Measurements from ENCODE around the gene PAPPA.

The PAPPA gene

DNA sequence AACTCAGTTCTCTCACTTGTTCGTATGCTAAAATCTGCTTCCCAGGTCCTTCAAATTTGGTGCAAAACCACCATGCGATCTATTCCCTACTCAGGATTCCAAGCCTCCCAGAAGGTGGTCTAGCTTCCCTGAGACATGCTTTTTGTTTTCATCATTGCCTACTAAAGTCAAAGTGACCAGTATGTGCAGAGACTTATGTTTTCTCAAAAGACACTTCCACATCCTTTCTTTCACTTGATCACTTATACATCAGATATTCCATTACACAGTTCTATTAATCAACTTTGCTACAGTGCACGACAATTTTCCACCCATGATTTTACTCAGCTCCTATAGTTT lies 242.1 kb downstream of the PAPPA start:
- H3K9me3 ChIP-seq (ENCODE audit: control insufficient read depth, low read length), result no peaks in the 10 kb centered on the region
- H3K4me3 ChIP-seq (ENCODE audit: low read depth, low read length), result no peak overlapping the region
- TF ChIP-seq, protein P1, sequence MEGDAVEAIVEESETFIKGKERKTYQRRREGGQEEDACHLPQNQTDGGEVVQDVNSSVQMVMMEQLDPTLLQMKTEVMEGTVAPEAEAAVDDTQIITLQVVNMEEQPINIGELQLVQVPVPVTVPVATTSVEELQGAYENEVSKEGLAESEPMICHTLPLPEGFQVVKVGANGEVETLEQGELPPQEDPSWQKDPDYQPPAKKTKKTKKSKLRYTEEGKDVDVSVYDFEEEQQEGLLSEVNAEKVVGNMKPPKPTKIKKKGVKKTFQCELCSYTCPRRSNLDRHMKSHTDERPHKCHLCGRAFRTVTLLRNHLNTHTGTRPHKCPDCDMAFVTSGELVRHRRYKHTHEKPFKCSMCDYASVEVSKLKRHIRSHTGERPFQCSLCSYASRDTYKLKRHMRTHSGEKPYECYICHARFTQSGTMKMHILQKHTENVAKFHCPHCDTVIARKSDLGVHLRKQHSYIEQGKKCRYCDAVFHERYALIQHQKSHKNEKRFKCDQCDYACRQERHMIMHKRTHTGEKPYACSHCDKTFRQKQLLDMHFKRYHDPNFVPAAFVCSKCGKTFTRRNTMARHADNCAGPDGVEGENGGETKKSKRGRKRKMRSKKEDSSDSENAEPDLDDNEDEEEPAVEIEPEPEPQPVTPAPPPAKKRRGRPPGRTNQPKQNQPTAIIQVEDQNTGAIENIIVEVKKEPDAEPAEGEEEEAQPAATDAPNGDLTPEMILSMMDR (IDR thresholded peaks at IDR 0.05), result no peak
- H2AFZ ChIP-seq, result no peak overlapping the region
- no peaks in the 10 kb centered on the region for H3K27me3 ChIP-seq (ENCODE audit: control insufficient read depth, insufficient read depth, low read length)
- no peak overlapping the region for H3K27ac ChIP-seq
- no peaks in the 10 kb centered on the region for H3K4me1 ChIP-seq
- no peak overlapping the region for H3K4me2 ChIP-seq (ENCODE audit: low read length)
- H3K36me3 ChIP-seq (ENCODE audit: control insufficient read depth, insufficient read depth, low read length), result no peaks in the 10 kb centered on the region
- no peak overlapping the region for H3K9ac ChIP-seq
- no peaks in the 10 kb centered on the region for H3K79me2 ChIP-seq

DNA sequence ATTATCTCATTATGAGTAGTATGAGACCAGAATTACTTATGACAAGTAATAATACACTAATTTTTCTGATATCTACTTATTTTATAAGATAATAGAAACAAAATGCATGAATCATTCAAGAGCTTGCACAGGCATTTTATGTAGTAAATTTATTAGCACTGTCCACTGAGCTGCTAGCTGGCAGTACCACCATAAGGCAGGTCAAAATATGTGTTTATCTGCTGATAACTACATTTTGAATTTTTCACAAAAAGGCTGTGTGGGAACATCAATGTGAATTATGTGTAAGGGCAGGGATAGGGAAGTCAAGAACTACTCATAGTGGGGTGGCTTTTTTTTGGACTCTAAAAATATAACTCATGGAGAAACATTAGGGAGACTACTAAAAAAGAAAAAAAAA lies 249.6 kb downstream of the PAPPA start:
- Histone ChIP-seq H3K9ac (no peak overlapping the region), H2AFZ (no peak overlapping the region), H3K27me3 (ENCODE audit: control insufficient read depth, insufficient read depth, low read length) (no peaks in the 10 kb centered on the region), H3K9me3 (ENCODE audit: control insufficient read depth, low read length) (no peaks in the 10 kb centered on the region), H3K4me3 (ENCODE audit: low read depth, low read length) (no peak overlapping the region), H3K79me2 (no peaks in the 10 kb centered on the region), H3K4me1 (no peaks in the 10 kb centered on the region), H3K36me3 (ENCODE audit: control insufficient read depth, insufficient read depth, low read length) (no peaks in the 10 kb centered on the region), H3K27ac (no peak overlapping the region), H3K4me2 (ENCODE audit: low read length) (no peak overlapping the region)
- TF ChIP-seq, protein P1 (IDR thresholded peaks at IDR 0.05), result no peak

DNA sequence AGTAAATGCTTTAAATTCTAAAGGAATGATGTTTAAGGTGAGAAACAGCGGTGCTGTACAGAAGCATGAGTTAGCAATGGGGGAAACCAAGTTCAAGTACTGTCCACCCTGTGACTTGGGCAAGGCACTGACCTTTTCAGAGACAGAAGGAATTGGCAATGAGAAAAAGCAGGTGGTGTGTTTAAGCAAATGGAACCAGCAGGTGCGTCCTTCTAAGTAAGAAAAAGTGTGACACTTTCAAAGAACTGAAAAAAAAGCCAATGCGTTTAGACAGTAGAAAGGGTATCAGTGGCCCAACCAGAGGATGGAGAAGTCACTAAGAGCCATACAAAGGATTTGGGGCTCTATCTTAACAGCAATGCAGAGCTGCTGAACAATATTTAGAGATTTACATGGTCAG lies 250.6 kb downstream of the PAPPA start:
- H3K27me3 ChIP-seq (ENCODE audit: control insufficient read depth, insufficient read depth, low read length), result no peaks in the 10 kb centered on the region
- TF ChIP-seq, protein P1 (IDR thresholded peaks at IDR 0.05), result no peak
- H3K4me1 ChIP-seq, result no peaks in the 10 kb centered on the region

DNA sequence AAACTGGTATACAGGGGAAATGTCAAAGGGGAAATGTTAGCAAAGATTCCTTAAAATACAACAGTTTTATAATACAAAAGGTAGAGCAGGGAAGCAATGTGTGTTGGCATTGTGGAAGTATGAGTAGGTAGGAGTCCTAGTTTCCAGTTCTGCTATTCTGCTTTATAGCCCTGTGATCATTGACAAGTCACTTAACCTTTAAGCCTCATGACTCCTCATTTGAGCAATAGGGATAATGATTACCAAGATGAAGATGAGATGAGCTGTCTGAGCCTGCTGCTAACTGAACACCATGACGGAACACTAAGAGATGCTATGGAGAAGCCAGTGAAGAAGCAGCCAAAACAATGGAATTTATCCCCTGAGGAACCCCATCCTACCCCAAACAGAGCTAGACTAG lies 251.7 kb downstream of the PAPPA start:
- Histone ChIP-seq H3K27ac (no peak overlapping the region), H3K4me1 (no peaks in the 10 kb centered on the region), H3K36me3 (ENCODE audit: control insufficient read depth, insufficient read depth, low read length) (no peaks in the 10 kb centered on the region), H3K4me3 (ENCODE audit: low read depth, low read length) (no peak overlapping the region), H2AFZ (no peak overlapping the region), H3K9ac (no peak overlapping the region), H3K27me3 (ENCODE audit: control insufficient read depth, insufficient read depth, low read length) (no peaks in the 10 kb centered on the region), H3K79me2 (no peaks in the 10 kb centered on the region), H3K9me3 (ENCODE audit: control insufficient read depth, low read length) (no peaks in the 10 kb centered on the region), H3K4me2 (ENCODE audit: low read length) (no peak overlapping the region)
- TF ChIP-seq, protein P1 (IDR thresholded peaks at IDR 0.05), result no peak

More for the DNA sequence above, 250.6 kb downstream of the PAPPA start:
- Histone ChIP-seq H3K9me3 (ENCODE audit: control insufficient read depth, low read length) (no peaks in the 10 kb centered on the region), H3K79me2 (no peaks in the 10 kb centered on the region), H3K4me2 (ENCODE audit: low read length) (no peak overlapping the region), H2AFZ (no peak overlapping the region), H3K36me3 (ENCODE audit: control insufficient read depth, insufficient read depth, low read length) (no peaks in the 10 kb centered on the region), H3K9ac (no peak overlapping the region), H3K4me3 (ENCODE audit: low read depth, low read length) (no peak overlapping the region), H3K27ac (no peak overlapping the region)

DNA sequence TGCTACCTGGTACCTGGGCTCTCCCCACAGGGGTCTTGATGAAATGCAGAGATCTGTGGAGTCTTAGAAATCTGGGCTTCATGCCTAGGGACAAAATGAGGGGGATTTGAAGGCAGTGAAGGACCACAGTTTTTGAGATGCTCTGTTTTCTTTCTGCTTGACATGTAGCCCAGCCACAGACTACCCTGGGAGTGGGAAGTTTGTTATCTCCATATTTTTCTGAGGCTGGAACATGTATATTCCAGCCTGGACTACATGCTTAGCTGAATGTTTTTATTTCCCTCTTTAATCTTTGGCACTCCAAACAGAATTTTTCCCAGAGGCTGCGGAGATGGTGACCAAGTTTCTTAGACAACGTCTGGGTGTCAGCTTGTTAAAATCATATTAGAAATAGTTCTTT lies 252.9 kb downstream of the PAPPA start:
- no peaks in the 10 kb centered on the region for H3K27me3 ChIP-seq (ENCODE audit: control insufficient read depth, insufficient read depth, low read length)
- no peak overlapping the region for H2AFZ ChIP-seq
- no peaks in the 10 kb centered on the region for H3K79me2 ChIP-seq
- H3K4me2 ChIP-seq (ENCODE audit: low read length), result no peak overlapping the region
- no peak overlapping the region for H3K4me3 ChIP-seq (ENCODE audit: low read depth, low read length)
- no peaks in the 10 kb centered on the region for H3K4me1 ChIP-seq
- TF ChIP-seq, protein P1 (IDR thresholded peaks at IDR 0.05), result no peak
- H3K27ac ChIP-seq, result no peak overlapping the region
- H3K9me3 ChIP-seq (ENCODE audit: control insufficient read depth, low read length), result no peaks in the 10 kb centered on the region
- H3K9ac ChIP-seq, result no peak overlapping the region
- no peaks in the 10 kb centered on the region for H3K36me3 ChIP-seq (ENCODE audit: control insufficient read depth, insufficient read depth, low read length)

Data from parathyroid adenoma (tissue), 2 donors.